Endothelial cell of umbilical vein (primary cell): ENCODE data around the gene PRCC. TPM values are rescaled to one million over a fixed set of nuclear protein-coding genes. Genes with fewer than 3 reads are reported as not detected.

ENCODE experiments used
- BruUV-seq: library from RNA; stranded (reverse); fragments of 400-500 nt; replicated peaks from 2 replicates; lab custom pipeline; 2021; lab: Mats Ljungman, UMichigan
- CTCF ChIA-PET: fragments of 300-600, 350-600 bp; sonication (Branson Sonifier 250); formaldehyde crosslinking; loops from one replicate; lab custom pipeline; 2021; ENCODE audit warnings: antibody characterized with exemption, inconsistent platforms; lab: Charles Lee
- POLR2A ChIA-PET: fragments of 300-600, 350-600 bp; sonication (Branson Sonifier 250); formaldehyde crosslinking; loops from one replicate; lab custom pipeline; 2021; ENCODE audit warnings: antibody characterized with exemption, inconsistent platforms; lab: Charles Lee
- DNase-seq: peaks from one replicate; pipeline ENCODE4 v3.0.0-alpha.2; 2011; ENCODE audit warnings: low read depth, low spot score
- FAIRE-seq: peaks from 2 replicates; lab custom pipeline; 2011; peaks lifted over from hg19 to GRCh38; lab: Jason Lieb, UNC
- H2AFZ ChIP-seq: 2 replicates; pipeline ENCODE4 v1.6.0; 2012; ENCODE audit warnings: low read depth, low read length, control low read depth, inconsistent platforms
- H3K27ac ChIP-seq: 2 replicates; pipeline ENCODE4 v1.5.1; 2011; ENCODE audit warnings: low read depth, mild to moderate bottlenecking, control low read depth, low read length, moderate library complexity; ENCODE audit not compliant: insufficient read depth
- H3K27me3 ChIP-seq, 2 experiments: 2 replicates each; pipeline versions ENCODE4 v1.6.0 to v1.6.1; 2011; ENCODE audit warnings: low read length in 2 of 2, mixed read lengths in 1 of 2; ENCODE audit not compliant: control insufficient read depth in 2 of 2, insufficient read depth in 2 of 2
- H3K36me3 ChIP-seq, 2 experiments: 2 replicates in 1 of 2; 3 replicates in 1 of 2; pipeline ENCODE4 v1.5.1; 2011; ENCODE audit warnings: low read length in 2 of 2, mild to moderate bottlenecking in 1 of 2, moderate library complexity in 1 of 2; ENCODE audit not compliant: control insufficient read depth in 2 of 2, insufficient read depth in 2 of 2; ENCODE audit errors: extremely low read depth in 1 of 2
- H3K4me1 ChIP-seq: 3 replicates; pipeline ENCODE4 v1.5.1; 2011; ENCODE audit warnings: mild to moderate bottlenecking, low read length; ENCODE audit not compliant: control insufficient read depth, insufficient read depth; ENCODE audit errors: extremely low read depth
- H3K4me2 ChIP-seq: 2 replicates; pipeline ENCODE4 v1.6.1; 2011; ENCODE audit warnings: low read length, control low read depth, mixed read lengths; ENCODE audit not compliant: insufficient read depth
- H3K4me3 ChIP-seq, 3 experiments: fragments of 200-600 bp in 1 of 3; sonication (generic), shearing (Covaris generic) in 1 of 3; replicated peaks in 1 of 3; 2 replicates each; pipeline ENCODE4 v1.5.1; 2011 to 2016; ENCODE audit warnings: control low read depth in 3 of 3, low read length in 3 of 3, mild to moderate bottlenecking in 2 of 3, inconsistent platforms in 1 of 3, low read depth in 1 of 3, moderate library complexity in 1 of 3; ENCODE audit not compliant: insufficient read depth in 1 of 3
- H3K79me2 ChIP-seq: 2 replicates; pipeline ENCODE4 v1.6.0; 2012; ENCODE audit warnings: low read length, inconsistent platforms; ENCODE audit not compliant: control insufficient read depth, insufficient read depth
- H3K9ac ChIP-seq: replicated peaks from 2 replicates; pipeline ENCODE3; 2011; ENCODE audit warnings: low read length, control low read depth; ENCODE audit not compliant: insufficient read depth; ENCODE audit errors: extremely low read depth
- H3K9me1 ChIP-seq: replicated peaks from 3 replicates; pipeline ENCODE4 v1.6.0; 2011; ENCODE audit warnings: mild to moderate bottlenecking, low read length; ENCODE audit not compliant: control insufficient read depth, insufficient read depth; ENCODE audit errors: extremely low read depth
- H3K9me3 ChIP-seq: replicated peaks from 2 replicates; pipeline ENCODE4 v1.5.1; 2012; ENCODE audit warnings: low read length, inconsistent platforms; ENCODE audit not compliant: control insufficient read depth, insufficient read depth
- H4K20me1 ChIP-seq: replicated peaks from 2 replicates; pipeline ENCODE3; 2011; ENCODE audit warnings: mild to moderate bottlenecking, low read length; ENCODE audit not compliant: control insufficient read depth, insufficient read depth; ENCODE audit errors: extremely low read depth
- EZH2 ChIP-seq: IDR thresholded peaks from 2 replicates; pipeline ENCODE4 v1.6.1; 2012; ENCODE audit warnings: borderline replicate concordance, low read depth, mild to moderate bottlenecking, moderate library complexity, low read length, inconsistent platforms; ENCODE audit not compliant: severe bottlenecking
- FOS ChIP-seq: IDR thresholded peaks from 2 replicates; pipeline ENCODE4 v1.6.1; 2011; ENCODE audit warnings: mild to moderate bottlenecking, low read length, moderate library complexity, borderline replicate concordance; ENCODE audit not compliant: insufficient read depth
- GATA2 ChIP-seq: IDR thresholded peaks from 2 replicates; pipeline ENCODE4 v1.7.0; 2011; ENCODE audit warnings: low read depth, mild to moderate bottlenecking, moderate library complexity, mixed read lengths, low read length; ENCODE audit not compliant: insufficient read length, insufficient read depth
- JUN ChIP-seq: IDR thresholded peaks from 2 replicates; pipeline ENCODE4 v1.6.1; 2011; ENCODE audit warnings: borderline replicate concordance, low read depth; ENCODE audit not compliant: insufficient read length, insufficient read depth
- MYC ChIP-seq: IDR thresholded peaks from one replicate; pipeline ENCODE4 v1.6.1; 2011; ENCODE audit warnings: mild to moderate bottlenecking, low read depth, low read length
- POLR2A ChIP-seq: IDR thresholded peaks from 2 replicates; pipeline ENCODE4 v1.6.1; 2012; ENCODE audit warnings: low read depth, mild to moderate bottlenecking, control low read depth, low read length
- POLR2AphosphoS5 ChIP-seq: IDR thresholded peaks from 2 replicates; pipeline ENCODE4 v1.6.1; 2012; ENCODE audit warnings: low read depth, mild to moderate bottlenecking, control low read depth, low read length, moderate library complexity; ENCODE audit not compliant: insufficient read depth
- dilution Hi-C: fragments of 300-500 bp; cut with MboI; formaldehyde crosslinking; loops from one replicate; pipeline ENCODE4 v1.15.0; 2019; ENCODE audit warnings: low sequenced_read_pairs; ENCODE audit not compliant: extremely low pct_ligation_motif_present
- intact Hi-C: fragments of 100-400 bp; cut with micrococcal nuclease; formaldehyde crosslinking; loops from one replicate; pipeline ENCODE4 v1.10.0; 2022
- polyA plus RNA-seq, 4 experiments: library from polyadenylated mRNA; depleted of rRNA in 3 of 4; stranded (reverse) in 3 of 4; unstranded in 1 of 4; fragments of >200 nt; gene quantifications; 2 replicates each; pipeline versions ENCODE4 v1.2.1 to v1.2.3, GENCODE V29; 2011 to 2012; ENCODE audit warnings: missing spikeins in 1 of 4
- total RNA-seq: library from RNA; stranded (reverse); gene quantifications from 2 replicates; pipeline ENCODE4 v1.2.3, GENCODE V29; 2021
- TF ChIP-seq, protein P1 (sequence below), 2 donors: IDR thresholded peaks; 1 replicate in 1 of 2; 2 replicates in 1 of 2; pipeline ENCODE4 v1.5.1; 2011; ENCODE audit warnings: low read length in 2 of 2, mild to moderate bottlenecking in 2 of 2, moderate library complexity in 2 of 2, control low read depth in 1 of 2, inconsistent platforms in 1 of 2, low read depth in 1 of 2; ENCODE audit not compliant: insufficient read depth in 1 of 2; ENCODE audit errors: extremely low read depth in 1 of 2
- TF ChIP-seq, protein P2 (sequence below): IDR thresholded peaks from 2 replicates; pipeline ENCODE4 v1.6.1; 2011; ENCODE audit not compliant: insufficient read depth, insufficient read length

The PRCC gene
- total and polyA plus RNA-seq, 2 donors (not counting 3 experiments of a cell fraction or from before 2014, with no cell fraction given), result 71.5 to 77.4 TPM

DNA sequence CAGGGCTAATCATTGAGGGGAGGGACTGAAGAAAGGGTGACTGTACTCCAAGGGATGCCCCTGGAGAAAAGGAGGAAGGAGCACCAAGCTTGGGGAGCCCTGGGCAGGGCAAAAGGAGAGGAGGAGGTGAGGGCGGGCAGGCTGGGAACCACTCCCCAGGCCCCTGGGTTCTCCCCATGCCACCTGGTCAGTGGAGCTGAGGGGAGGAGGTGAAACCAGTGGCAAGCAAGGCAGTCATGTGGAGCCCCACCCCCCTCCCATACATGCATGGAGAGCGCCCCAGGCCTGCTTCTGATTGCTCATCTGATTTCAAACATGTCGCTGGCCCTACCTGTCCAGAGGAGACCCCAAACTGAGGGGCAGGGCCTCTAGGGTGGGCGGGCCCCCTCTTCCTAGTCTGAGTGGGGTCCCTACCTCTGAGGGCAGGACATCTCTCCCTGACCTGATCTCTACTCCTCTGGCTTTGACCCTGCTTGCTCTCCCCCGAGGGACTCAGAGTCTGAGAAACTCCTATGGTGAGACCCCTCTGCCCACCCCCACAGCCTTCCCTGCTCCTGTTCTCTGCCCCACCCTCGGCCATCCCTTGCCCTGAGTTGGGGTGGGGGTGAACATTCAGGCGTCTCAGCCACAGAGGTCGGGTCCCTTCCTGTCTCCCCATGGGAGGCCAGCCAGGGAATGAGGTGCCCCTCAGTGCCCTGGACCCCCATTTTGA is 73.0 kb downstream of the PRCC start:
- peaks cover 28% of the 10 kb centered on the region for H3K4me1 ChIP-seq
- H3K9me3 ChIP-seq, result no peaks in the 10 kb centered on the region
- no peak overlapping the region for H3K4me3 ChIP-seq
- no peak overlapping the region for H3K4me2 ChIP-seq
- FAIRE-seq (no peak), DNase-seq (no peak)
- no peak overlapping the region for H3K27ac ChIP-seq
- no peaks in the 10 kb centered on the region for H3K79me2 ChIP-seq
- H4K20me1 ChIP-seq, result no peaks in the 10 kb centered on the region
- TF ChIP-seq GATA2 (no peak), POLR2A (no peak), JUN (no peak), FOS (no peak), MYC (no peak), POLR2AphosphoS5 (no peak), EZH2 (no peak)
- TF ChIP-seq, protein P1, sequence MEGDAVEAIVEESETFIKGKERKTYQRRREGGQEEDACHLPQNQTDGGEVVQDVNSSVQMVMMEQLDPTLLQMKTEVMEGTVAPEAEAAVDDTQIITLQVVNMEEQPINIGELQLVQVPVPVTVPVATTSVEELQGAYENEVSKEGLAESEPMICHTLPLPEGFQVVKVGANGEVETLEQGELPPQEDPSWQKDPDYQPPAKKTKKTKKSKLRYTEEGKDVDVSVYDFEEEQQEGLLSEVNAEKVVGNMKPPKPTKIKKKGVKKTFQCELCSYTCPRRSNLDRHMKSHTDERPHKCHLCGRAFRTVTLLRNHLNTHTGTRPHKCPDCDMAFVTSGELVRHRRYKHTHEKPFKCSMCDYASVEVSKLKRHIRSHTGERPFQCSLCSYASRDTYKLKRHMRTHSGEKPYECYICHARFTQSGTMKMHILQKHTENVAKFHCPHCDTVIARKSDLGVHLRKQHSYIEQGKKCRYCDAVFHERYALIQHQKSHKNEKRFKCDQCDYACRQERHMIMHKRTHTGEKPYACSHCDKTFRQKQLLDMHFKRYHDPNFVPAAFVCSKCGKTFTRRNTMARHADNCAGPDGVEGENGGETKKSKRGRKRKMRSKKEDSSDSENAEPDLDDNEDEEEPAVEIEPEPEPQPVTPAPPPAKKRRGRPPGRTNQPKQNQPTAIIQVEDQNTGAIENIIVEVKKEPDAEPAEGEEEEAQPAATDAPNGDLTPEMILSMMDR (IDR thresholded peaks at IDR 0.05; ENCODE audit: extremely low read depth in 1 of 2, insufficient read depth in 1 of 2, low read depth in 1 of 2, low read length in 2 of 2), result no peak
- TF ChIP-seq, protein P2, sequence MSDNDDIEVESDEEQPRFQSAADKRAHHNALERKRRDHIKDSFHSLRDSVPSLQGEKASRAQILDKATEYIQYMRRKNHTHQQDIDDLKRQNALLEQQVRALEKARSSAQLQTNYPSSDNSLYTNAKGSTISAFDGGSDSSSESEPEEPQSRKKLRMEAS, result no peak
- no TSS peak for BruUV-seq
- CTCF ChIA-PET, result interaction anchor here (1.6 to 4.5 kb wide), 6 partner anchors 8 to 150 kb away, joined by 5 to 42 read pairs (median 9); no protein-coding TSS in a partner anchor
- POLR2A ChIA-PET, result no interaction called here
- H3K27me3 ChIP-seq, result peaks cover 29 to 42% of the 10 kb centered on the region in 2 experiments
- no peak overlapping the region for H3K9ac ChIP-seq
- H3K36me3 ChIP-seq, result no peaks in the 10 kb centered on the region
- no peak overlapping the region for H2AFZ ChIP-seq
- no peaks in the 10 kb centered on the region for H3K9me1 ChIP-seq
- dilution Hi-C loops (no loop called here), intact Hi-C loops (no loop called here)
